CD8-positive, alpha-beta memory T cell (primary cell): Measurements from ENCODE around the gene FLAD1. TPM values are rescaled to one million over a fixed set of nuclear protein-coding genes. Genes with fewer than 3 reads are reported as not detected.
A peak's percentile ranks its signal among the peaks of the same experiment; 100 is the strongest.

Experiments used
- CTCF ChIA-PET: fragments of 350-600 bp; sonication (Branson Sonifier 250); formaldehyde crosslinking; loops from one replicate; lab custom pipeline; 2021; ENCODE audit warnings: antibody characterized with exemption; lab: Charles Lee
- POLR2A ChIA-PET: fragments of 350-600 bp; sonication (Branson Sonifier 250); formaldehyde crosslinking; loops from one replicate; lab custom pipeline; 2021; ENCODE audit warnings: antibody characterized with exemption; lab: Charles Lee
- DNase-seq, 5 donors: peaks; one replicate each; pipeline versions ENCODE4 v3.0.0 to v3.0.0-alpha.2; 2020 to 2022; ENCODE audit warnings: mixed read lengths in 1 of 5
- H3K27ac ChIP-seq: one replicate; pipeline ENCODE4 v1.7.0; 2013; ENCODE audit warnings: low read depth, mild to moderate bottlenecking, low read length, moderate library complexity
- H3K27me3 ChIP-seq: 2 replicates; pipeline ENCODE4 v1.7.0; 2013; ENCODE audit warnings: low read length, mild to moderate bottlenecking; ENCODE audit not compliant: insufficient read depth, poor library complexity, severe bottlenecking
- H3K36me3 ChIP-seq: 2 replicates; pipeline ENCODE4 v1.7.0; 2013; ENCODE audit warnings: mild to moderate bottlenecking, low read length, moderate library complexity; ENCODE audit not compliant: insufficient read depth
- H3K4me1 ChIP-seq: 2 replicates; pipeline ENCODE4 v1.7.0; 2013; ENCODE audit warnings: mild to moderate bottlenecking, low read length, moderate library complexity; ENCODE audit not compliant: insufficient read depth
- H3K4me3 ChIP-seq: 2 replicates; pipeline ENCODE4 v1.7.0; 2013; ENCODE audit warnings: mild to moderate bottlenecking, low read length
- H3K9me3 ChIP-seq: 2 replicates; pipeline ENCODE4 v1.7.0; 2013; ENCODE audit warnings: mild to moderate bottlenecking, low read length
- H3K27ac Mint-ChIP-seq, 8 donors: one replicate each; pipeline ENCODE4 v1.8.0; 2020 to 2021; ENCODE audit warnings: mixed read lengths in 8 of 8, mild to moderate bottlenecking in 6 of 8, inconsistent platforms in 3 of 8, moderate library complexity in 3 of 8
- H3K27me3 Mint-ChIP-seq, 2 donors: one replicate each; pipeline ENCODE4 v1.8.0; 2020 to 2021; ENCODE audit warnings: mixed read lengths in 2 of 2, mild to moderate bottlenecking in 1 of 2, moderate library complexity in 1 of 2
- H3K36me3 Mint-ChIP-seq, 3 donors: one replicate each; pipeline ENCODE4 v1.8.0; 2020 to 2021; ENCODE audit warnings: mixed read lengths in 3 of 3, inconsistent platforms in 1 of 3, mild to moderate bottlenecking in 1 of 3
- H3K4me1 Mint-ChIP-seq, 3 donors: one replicate each; pipeline ENCODE4 v1.8.0; 2020 to 2021; ENCODE audit warnings: mixed read lengths in 3 of 3, inconsistent platforms in 1 of 3, mild to moderate bottlenecking in 1 of 3
- H3K4me3 Mint-ChIP-seq, 7 donors: one replicate each; pipeline ENCODE4 v1.8.0; 2020 to 2021; ENCODE audit warnings: mixed read lengths in 7 of 7, mild to moderate bottlenecking in 6 of 7, moderate library complexity in 4 of 7, inconsistent platforms in 2 of 7
- H3K9me3 Mint-ChIP-seq, 5 donors: one replicate each; pipeline ENCODE4 v1.8.0; 2020 to 2022; ENCODE audit warnings: mixed read lengths in 5 of 5, mild to moderate bottlenecking in 3 of 5, moderate library complexity in 2 of 5, inconsistent platforms in 1 of 5
- polyA plus RNA-seq: library from polyadenylated mRNA; unstranded; fragments of 300-500 nt; fragmentation: Illumina TruSeq; gene quantifications from one replicate; pipeline ENCODE4 v1.2.3, GENCODE V29; 2021
- total RNA-seq, 2 experiments: library from RNA; stranded (reverse); gene quantifications; one replicate each; pipeline ENCODE4 v1.2.3, GENCODE V29; 2021

Gene FLAD1
- total and polyA plus RNA-seq, 3 experiments from 2014 or later = 51.2 to 76.3 (median 73.7) TPM

GRCh38 chr1:155033524-155033923 is 50.4 kb downstream of the FLAD1 start, which contains the start of the genes DCST1 and DCST2:
Gene DCST1 (plus strand): TSS chr1:155033824. CDS start chr1:155034037, 213 bp downstream.
Gene DCST2 (minus strand): TSS chr1:155033781. CDS start chr1:155033701, 80 bp downstream.
- ChIA-PET POLR2A (no interaction called here), CTCF (interaction anchor here (1.0 to 2.6 kb wide), 3 partner anchors 11 to 16 kb away, joined by 3 to 13 read pairs (median 6); no protein-coding TSS in a partner anchor)
- no peaks in the 10 kb centered on the region for H3K27me3 ChIP-seq
- Mint-ChIP-seq H3K27me3 (peaks cover 12 to 15% of the 10 kb centered on the region in 2 donors), H3K9me3 (no peaks in the 10 kb centered on the region), H3K4me3 (no peak within 1 kb of the TSS), H3K4me1 (no peaks in the 10 kb centered on the region), H3K27ac (no peak within 1 kb of the TSS), H3K36me3 (no peaks in the 10 kb centered on the region)
- no peaks in the 10 kb centered on the region for H3K36me3 ChIP-seq
- no peak within 1 kb of the TSS for H3K27ac ChIP-seq
- H3K9me3 ChIP-seq = no peaks in the 10 kb centered on the region
- H3K4me1 ChIP-seq = no peaks in the 10 kb centered on the region
- H3K4me3 ChIP-seq = no peak within 1 kb of the TSS
- no peak for DNase-seq

- ChIA-PET POLR2A (no interaction called here), CTCF (interaction anchor here (2.6 kb wide), 1 partner anchor 10 kb away, joined by 13 read pairs; no protein-coding TSS in a partner anchor)
- H3K27me3 ChIP-seq = no peaks in the 10 kb centered on the region
- H3K4me1 ChIP-seq = no peaks in the 10 kb centered on the region
- H3K27ac ChIP-seq = no peak overlapping the region
- H3K36me3 ChIP-seq = no peaks in the 10 kb centered on the region
- H3K36me3 Mint-ChIP-seq = no peaks in the 10 kb centered on the region
- H3K4me1 Mint-ChIP-seq = no peaks in the 10 kb centered on the region
- no peaks in the 10 kb centered on the region for H3K9me3 ChIP-seq
- H3K4me3 Mint-ChIP-seq = no peak overlapping the region
- H3K27me3 Mint-ChIP-seq = peaks cover 9 to 19% of the 10 kb centered on the region in 2 donors
- H3K4me3 ChIP-seq = no peak overlapping the region
- no peak for DNase-seq
- H3K9me3 Mint-ChIP-seq = no peaks in the 10 kb centered on the region
- no peak overlapping the region for H3K27ac Mint-ChIP-seq
These were observed 51.4 kb downstream of the FLAD1 start for GRCh38 chr1:155034318-155035208.

GRCh38 chr1:155035936-155036335 is 52.8 kb downstream of the FLAD1 start:
- ChIA-PET CTCF (no interaction called here), POLR2A (no interaction called here)
- H3K27ac ChIP-seq = no peak overlapping the region
- Mint-ChIP-seq H3K36me3 (no peaks in the 10 kb centered on the region), H3K4me1 (no peaks in the 10 kb centered on the region), H3K27me3 (peaks cover 5 to 19% of the 10 kb centered on the region in 2 donors), H3K9me3 (no peaks in the 10 kb centered on the region), H3K27ac (no peak overlapping the region), H3K4me3 (no peak overlapping the region)
- no peaks in the 10 kb centered on the region for H3K4me1 ChIP-seq
- H3K9me3 ChIP-seq = no peaks in the 10 kb centered on the region
- no peak overlapping the region for H3K4me3 ChIP-seq
- no peaks in the 10 kb centered on the region for H3K36me3 ChIP-seq
- DNase-seq = no peak
- no peaks in the 10 kb centered on the region for H3K27me3 ChIP-seq

GRCh38 chr1:155037043-155037442 is 53.9 kb downstream of the FLAD1 start:
- Histone ChIP-seq H3K4me3 (no peak overlapping the region), H3K27me3 (no peaks in the 10 kb centered on the region), H3K4me1 (no peaks in the 10 kb centered on the region), H3K36me3 (no peaks in the 10 kb centered on the region), H3K9me3 (no peaks in the 10 kb centered on the region), H3K27ac (no peak overlapping the region)
- no peaks in the 10 kb centered on the region for H3K4me1 Mint-ChIP-seq
- peaks cover 5 to 19% of the 10 kb centered on the region in 2 donors for H3K27me3 Mint-ChIP-seq
- no peak overlapping the region for H3K4me3 Mint-ChIP-seq
- ChIA-PET CTCF (interaction anchor here (0.6 to 2.7 kb wide), 3 partner anchors 19 to 49 kb away, joined by 3 to 12 read pairs (median 5); no protein-coding TSS in a partner anchor), POLR2A (interaction anchor here (0.7 kb wide), 1 partner anchor 117 kb away, joined by 6 read pairs; no protein-coding TSS in a partner anchor)
- DNase-seq = no peak
- no peak overlapping the region for H3K27ac Mint-ChIP-seq
- H3K36me3 Mint-ChIP-seq = no peaks in the 10 kb centered on the region
- H3K9me3 Mint-ChIP-seq = no peaks in the 10 kb centered on the region

GRCh38 chr1:155037851-155038441 is 54.8 kb downstream of the FLAD1 start:
- Histone ChIP-seq H3K9me3 (no peaks in the 10 kb centered on the region), H3K27me3 (no peaks in the 10 kb centered on the region), H3K27ac (no peak overlapping the region), H3K4me3 (no peak overlapping the region), H3K4me1 (no peaks in the 10 kb centered on the region), H3K36me3 (no peaks in the 10 kb centered on the region)
- Mint-ChIP-seq H3K27ac (peak overlapping the region in 1 of 8 donors; percentile 40), H3K9me3 (no peaks in the 10 kb centered on the region), H3K4me1 (no peaks in the 10 kb centered on the region), H3K27me3 (peaks cover 5 to 23% of the 10 kb centered on the region in 2 donors), H3K36me3 (no peaks in the 10 kb centered on the region), H3K4me3 (no peak overlapping the region)
- ChIA-PET POLR2A (interaction anchor here (0.7 kb wide), 1 partner anchor 117 kb away, joined by 6 read pairs; no protein-coding TSS in a partner anchor), CTCF (interaction anchor here (0.6 to 2.7 kb wide), 5 partner anchors 13 to 54 kb away, joined by 3 to 12 read pairs (median 5); partner anchors contain the start of gene ADAM15)
- no peak for DNase-seq

GRCh38 chr1:155038602-155039307 is 55.6 kb downstream of the FLAD1 start:
- H3K9me3 ChIP-seq = no peaks in the 10 kb centered on the region
- ChIA-PET CTCF (interaction anchor here (1.3 to 2.7 kb wide), 4 partner anchors 12 to 53 kb away, joined by 5 to 12 read pairs (median 5); partner anchors contain the start of gene ADAM15), POLR2A (no interaction called here)
- no peaks in the 10 kb centered on the region for H3K4me1 ChIP-seq
- no peaks in the 10 kb centered on the region for H3K36me3 ChIP-seq
- no peaks in the 10 kb centered on the region for H3K27me3 ChIP-seq
- no peak overlapping the region for H3K4me3 ChIP-seq
- no peak for DNase-seq
- no peaks in the 10 kb centered on the region for H3K36me3 Mint-ChIP-seq
- peak overlapping the region in 3 of 8 donors; percentile 9 to 70 (median 42) for H3K27ac Mint-ChIP-seq
- H3K27me3 Mint-ChIP-seq = peaks cover 5 to 23% of the 10 kb centered on the region in 2 donors
- no peaks in the 10 kb centered on the region for H3K4me1 Mint-ChIP-seq
- H3K27ac ChIP-seq = no peak overlapping the region
- H3K4me3 Mint-ChIP-seq = no peak overlapping the region
- no peaks in the 10 kb centered on the region for H3K9me3 Mint-ChIP-seq

GRCh38 chr1:155039308-155039669 is 56.1 kb downstream of the FLAD1 start:
- no peak overlapping the region for H3K27ac Mint-ChIP-seq
- Histone ChIP-seq H3K4me3 (no peak overlapping the region), H3K27ac (no peak overlapping the region), H3K4me1 (no peaks in the 10 kb centered on the region), H3K36me3 (no peaks in the 10 kb centered on the region), H3K9me3 (no peaks in the 10 kb centered on the region), H3K27me3 (no peaks in the 10 kb centered on the region)
- DNase-seq = no peak
- CTCF ChIA-PET = interaction anchor here (1.3 to 2.7 kb wide), 3 partner anchors 12 to 52 kb away, joined by 5 to 12 read pairs (median 5); partner anchors contain the start of gene ADAM15
- H3K36me3 Mint-ChIP-seq = no peaks in the 10 kb centered on the region
- POLR2A ChIA-PET = no interaction called here
- H3K4me3 Mint-ChIP-seq = no peak overlapping the region
- H3K4me1 Mint-ChIP-seq = no peaks in the 10 kb centered on the region
- H3K27me3 Mint-ChIP-seq = peaks cover 3 to 23% of the 10 kb centered on the region in 2 donors
- no peaks in the 10 kb centered on the region for H3K9me3 Mint-ChIP-seq
